MV-4-11 (cell line): ENCODE results near the gene KCNH2.
"Not testable (repeated sequence)": the region's sequence is repeated elsewhere in the genome, so short reads cannot be mapped to it uniquely, and the experiment has no call there.

Experiments
- DNase-seq: peaks from one replicate; lab custom pipeline; 2025; lab: John Stamatoyannopoulos, UW

Gene KCNH2

GRCh38 chr7:150978126-150978789 lies at the start of gene KCNH2:
Gene KCNH2, minus strand, starts transcription at chr7:150978321. Its CDS starts 408 bp downstream, at chr7:150977913.
- DNase-seq = no peak

- not testable (repeated sequence) for DNase-seq
These were observed 49.6 kb upstream of the KCNH2 start for GRCh38 chr7:151027728-151028130.

DNA sequence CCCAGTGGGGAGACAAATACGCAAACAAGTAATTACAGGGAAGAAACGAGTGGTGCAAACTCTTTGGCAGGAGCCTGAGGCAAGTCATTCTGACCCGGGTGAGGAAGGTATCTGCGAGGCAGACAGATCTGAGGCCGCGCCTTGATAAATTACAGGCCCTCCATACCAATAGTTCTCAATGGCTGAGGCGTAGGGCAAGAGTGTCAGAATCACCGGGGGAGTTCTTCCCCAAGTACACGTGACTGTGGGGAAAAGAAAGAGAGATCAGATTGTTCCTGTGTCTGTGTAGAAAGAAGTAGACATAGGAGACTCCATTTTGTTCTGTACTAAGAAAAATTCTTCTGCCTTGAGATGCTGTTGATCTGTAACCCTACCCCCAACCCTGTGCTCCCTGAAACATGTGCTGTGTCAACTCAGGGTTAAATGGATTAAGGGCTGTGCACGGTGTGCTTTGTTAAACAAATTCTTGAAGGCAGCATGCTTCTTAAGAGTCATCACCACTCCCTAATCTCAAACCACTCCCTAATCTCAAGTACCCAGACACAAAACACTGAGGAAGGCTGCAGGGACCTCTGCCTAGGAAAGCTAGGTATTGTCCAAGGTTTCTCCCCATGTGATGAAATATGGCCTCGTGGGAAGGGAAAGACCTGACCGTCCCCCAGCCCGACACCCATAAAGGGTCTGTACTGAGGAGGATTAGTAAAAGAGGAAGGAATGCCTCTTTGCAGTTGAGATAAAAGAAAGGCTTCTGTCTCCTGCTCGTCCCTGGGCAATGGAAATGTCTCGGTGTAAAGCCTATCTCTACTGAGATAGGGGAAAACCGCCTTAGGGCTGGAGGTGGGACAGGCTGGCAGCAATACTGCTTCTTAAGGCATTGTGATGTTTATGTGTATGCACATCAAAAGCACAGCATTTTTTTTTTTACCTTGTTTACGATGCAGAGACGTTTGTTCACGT lies 48.9 kb upstream of the KCNH2 start:
- peak; percentile 19 for DNase-seq

DNA sequence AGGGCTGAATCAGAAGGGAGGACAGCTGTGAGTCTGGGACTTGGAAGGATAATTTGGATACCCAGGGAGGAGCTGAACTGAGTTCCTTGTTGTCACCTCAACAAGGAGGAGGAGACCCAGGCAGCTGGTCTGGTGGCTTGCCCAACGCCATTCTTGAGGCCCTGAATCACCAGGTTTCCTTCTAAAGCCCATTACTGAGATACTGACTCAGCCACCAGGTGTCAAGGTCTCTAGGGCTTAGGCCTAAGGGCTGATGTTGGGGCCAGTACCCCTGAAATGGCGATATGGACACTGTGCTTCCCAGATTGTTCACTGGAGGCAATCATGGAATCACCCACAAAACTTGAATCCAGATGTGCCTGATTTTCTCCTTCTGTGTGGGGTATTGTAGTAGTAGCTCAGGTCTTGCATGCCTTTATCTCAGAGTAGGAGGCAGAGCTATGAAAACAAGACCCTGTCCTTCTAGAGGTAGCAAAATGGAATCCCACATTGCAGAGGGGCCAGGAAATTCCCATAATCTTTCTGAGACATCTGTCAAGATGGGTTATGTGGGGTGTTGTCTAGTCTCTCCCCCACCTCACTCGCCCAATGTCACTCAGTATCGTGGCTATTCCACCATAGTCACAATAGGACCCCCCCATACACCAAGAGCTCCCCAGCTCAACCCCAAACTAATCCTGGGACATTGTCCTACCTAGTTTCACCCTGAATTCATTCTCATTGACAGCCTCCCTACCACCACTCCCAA lies 48.0 kb upstream of the KCNH2 start:
- no peak for DNase-seq

DNA sequence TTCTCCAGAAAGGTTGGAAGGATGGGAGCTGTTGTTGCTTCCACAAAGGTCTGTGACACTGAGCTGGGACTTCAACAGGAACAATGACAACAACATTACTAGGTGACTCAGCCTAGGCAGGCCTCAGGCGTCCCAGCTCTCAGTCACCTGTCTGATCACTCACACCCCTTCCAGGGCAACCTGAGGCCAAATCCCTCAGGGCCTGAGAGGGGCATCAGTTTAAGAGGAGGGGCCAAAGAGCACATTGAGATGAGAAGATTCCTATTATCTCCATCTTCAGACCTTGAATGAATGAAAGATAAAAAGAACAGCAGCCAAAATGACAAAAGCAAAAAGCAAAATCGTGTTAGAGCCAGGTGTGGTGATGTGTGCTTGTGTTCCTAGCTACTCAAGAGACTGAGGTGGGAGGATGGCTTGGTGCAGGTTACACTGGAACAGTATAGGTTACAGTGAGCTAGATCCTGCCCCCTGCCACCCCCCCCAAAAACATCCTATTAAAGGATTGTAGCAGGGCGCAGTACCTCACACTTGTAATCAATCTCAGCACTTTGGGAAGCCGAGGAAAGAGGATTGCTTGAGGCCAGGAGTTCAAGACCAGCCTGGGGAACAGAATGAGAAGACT lies 46.4 kb upstream of the KCNH2 start, which contains the start of gene ATG9B:
TSS of gene ATG9B (minus strand) at position 60 of the 622 bp plus-strand sequence. CDS start 71 bp downstream, outside the sequence.
- DNase-seq = no peak

- DNase-seq = no peak
These were observed 45.1 kb upstream of the KCNH2 start for GRCh38 chr7:151023232-151023631.

DNA sequence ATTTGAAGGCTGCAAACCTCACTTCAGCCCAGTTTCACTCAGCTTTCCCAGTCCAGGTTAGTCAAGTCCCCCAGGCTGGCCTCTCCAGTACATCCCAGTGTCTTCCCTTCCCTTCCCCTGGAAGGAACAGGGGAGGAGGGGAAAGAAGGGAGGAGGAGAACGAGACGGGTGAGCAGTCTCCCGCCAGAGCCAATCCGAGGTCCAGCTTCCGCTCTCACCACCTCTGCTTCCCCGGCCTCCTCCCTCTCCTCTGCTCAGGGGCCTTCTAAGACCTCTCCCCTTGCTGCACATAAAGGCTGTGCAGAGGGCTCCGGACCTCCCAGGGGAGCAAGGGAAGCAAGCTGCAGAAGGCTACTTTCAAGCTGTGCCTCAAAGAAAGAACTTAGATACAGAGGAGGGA lies 42.1 kb upstream of the KCNH2 start:
- DNase-seq = no peak

DNA sequence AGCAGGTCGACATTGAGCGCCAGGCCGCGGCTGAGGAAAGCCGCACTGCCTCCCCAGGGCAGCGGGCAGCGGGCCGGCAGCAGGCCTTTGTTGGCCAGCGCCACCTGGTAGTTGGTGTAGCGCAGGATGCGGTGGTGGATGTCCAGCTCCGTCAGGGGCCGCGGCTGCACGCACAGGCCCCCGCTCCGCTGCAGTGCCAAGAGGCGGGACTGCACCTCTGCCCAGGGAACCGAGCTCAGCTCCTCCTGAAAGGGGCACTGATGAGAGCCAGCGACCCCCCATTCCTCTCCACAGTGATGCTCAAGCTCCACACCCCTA lies 41.0 kb upstream of the KCNH2 start:
- no peak for DNase-seq

DNA sequence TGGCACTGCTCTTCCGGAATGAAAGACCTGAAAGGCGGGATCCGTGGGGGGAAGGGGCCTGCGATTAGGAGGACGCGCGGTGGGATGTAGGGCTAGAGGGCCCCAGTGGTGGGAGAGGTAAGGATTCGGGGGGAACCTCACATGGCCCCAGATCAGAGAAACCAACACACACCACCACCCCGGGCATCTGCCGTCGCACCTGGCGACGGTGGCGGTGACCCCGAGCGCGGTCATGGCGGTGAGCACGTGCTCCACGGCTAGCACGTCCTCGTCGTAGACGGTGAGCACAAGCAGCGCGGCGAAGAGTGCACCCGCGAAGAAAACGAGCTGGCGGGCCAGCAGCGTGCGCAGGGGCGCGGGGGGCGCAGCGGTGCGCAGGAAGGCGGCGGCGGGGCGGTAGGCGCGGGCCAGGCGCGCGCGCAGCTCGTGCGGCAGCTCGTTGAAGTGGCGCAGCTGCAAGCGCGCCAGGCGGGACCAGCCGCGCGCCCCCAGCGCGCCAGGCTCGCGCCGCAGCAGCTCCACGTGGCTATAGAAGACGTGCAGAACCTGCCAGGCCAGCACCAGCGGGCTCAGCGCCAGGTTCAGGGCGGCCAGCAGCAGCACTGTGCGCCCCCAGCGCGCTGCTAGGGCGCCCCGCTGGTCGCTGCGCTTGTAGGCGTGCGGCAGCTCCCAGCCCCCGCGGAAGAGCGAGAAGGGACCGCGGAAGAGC lies 40.5 kb upstream of the KCNH2 start:
- DNase-seq = no peak

GRCh38 chr7:151017953-151018420 lies 39.9 kb upstream of the KCNH2 start:
- peak; percentile 44 for DNase-seq

- DNase-seq = peak; percentile 30
These were observed 39.3 kb upstream of the KCNH2 start for GRCh38 chr7:151017370-151017952.

- no peak for DNase-seq
These were observed 38.8 kb upstream of the KCNH2 start for GRCh38 chr7:151016942-151017341.

- DNase-seq = no peak
These were observed 38.4 kb upstream of the KCNH2 start for GRCh38 chr7:151016505-151016904.

GRCh38 chr7:151015967-151016366 lies 37.8 kb upstream of the KCNH2 start:
- no peak for DNase-seq

DNA sequence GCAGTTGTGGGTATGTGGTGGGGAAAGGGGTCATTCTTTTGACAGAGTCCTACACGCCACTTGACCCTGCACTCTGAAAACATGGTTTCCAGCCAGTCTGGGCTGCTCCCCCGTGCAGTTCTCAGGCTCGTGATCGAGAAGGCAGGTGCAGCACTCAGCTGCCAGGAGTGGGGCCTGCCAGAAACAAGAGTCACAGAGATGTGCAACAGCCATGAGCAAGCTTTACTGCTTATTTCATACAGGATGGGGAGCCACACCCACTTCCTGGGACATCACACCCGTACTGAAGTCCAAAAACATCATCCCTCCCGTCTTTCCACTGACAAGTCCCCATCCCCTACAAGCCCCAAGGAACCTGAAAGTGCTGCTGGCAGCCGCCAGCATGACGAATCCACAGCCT lies 36.8 kb upstream of the KCNH2 start:
- DNase-seq = no peak

- DNase-seq = peak; percentile 71
These were observed 35.8 kb upstream of the KCNH2 start for GRCh38 chr7:151013733-151014497.

DNA sequence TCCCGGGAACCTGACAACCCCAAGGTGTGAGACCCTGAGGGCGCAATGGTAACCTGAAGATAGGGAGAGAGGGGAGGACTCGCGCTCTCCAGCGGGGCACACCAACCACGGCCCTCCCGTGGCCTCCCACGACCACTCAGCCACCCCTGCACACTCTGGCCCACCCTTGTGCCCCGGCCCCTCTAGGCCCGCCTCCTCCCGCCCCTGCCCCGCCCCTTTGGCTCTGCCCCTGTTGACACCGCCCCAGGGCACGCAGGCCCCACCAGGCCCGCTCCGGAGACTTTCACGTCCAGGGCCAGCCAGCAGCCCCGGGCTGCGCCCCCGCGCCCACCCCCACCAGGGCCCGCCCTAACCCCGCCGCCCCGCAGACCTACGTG lies 35.2 kb upstream of the KCNH2 start:
- DNase-seq = no peak

DNA sequence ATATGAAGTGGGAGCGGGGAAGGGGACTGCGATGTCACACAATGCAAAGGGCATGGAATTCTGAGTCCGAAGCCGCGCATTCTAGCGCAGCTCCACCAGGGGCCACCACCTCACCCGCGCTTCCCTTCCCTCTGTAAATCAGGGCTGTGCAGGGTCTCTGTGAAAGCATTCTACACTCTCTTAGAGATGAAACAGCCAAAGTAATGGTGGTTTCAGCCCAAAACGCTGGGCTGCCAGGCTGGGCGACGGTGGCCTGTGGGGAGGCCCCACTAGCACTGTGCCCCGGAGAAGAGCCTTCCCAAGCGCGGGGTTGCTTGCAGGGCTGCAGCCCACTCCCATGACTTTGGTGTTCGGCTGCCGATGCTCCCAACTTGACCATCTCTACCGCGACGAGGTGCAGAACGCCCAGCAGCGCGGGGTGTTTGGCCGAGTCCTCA lies 34.8 kb upstream of the KCNH2 start:
- no peak for DNase-seq

DNA sequence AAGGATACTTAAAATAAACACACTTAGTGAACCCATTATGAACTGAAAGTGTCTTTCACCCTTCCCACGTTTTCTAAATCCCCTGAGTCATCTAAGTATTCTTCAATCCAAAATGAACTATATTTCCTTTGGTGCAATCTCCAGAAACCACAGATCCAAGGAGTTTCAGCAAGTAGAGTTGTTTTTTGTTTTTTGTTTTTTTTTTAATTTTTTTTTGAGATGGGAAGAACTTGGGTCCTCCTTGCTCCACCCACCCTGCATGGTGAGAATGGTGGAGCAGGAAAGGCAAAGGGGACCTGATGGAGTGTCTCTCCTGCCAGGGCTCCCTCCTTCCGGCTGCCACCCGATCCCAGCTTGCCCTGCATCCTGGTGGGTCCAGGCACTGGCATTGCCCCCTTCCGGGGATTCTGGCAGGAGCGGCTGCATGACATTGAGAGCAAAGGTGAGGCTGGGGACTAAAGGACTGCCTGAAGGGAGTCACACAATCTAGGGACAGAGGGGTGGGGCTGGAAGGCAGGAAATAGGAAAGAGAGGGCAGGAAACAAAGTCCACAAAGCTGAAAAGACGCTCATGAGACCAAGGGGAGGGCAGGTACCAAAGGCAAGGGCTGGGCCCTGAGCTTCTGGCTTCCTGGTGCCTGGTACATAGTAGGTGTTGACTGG lies 34.0 kb upstream of the KCNH2 start:
- no peak for DNase-seq

DNA sequence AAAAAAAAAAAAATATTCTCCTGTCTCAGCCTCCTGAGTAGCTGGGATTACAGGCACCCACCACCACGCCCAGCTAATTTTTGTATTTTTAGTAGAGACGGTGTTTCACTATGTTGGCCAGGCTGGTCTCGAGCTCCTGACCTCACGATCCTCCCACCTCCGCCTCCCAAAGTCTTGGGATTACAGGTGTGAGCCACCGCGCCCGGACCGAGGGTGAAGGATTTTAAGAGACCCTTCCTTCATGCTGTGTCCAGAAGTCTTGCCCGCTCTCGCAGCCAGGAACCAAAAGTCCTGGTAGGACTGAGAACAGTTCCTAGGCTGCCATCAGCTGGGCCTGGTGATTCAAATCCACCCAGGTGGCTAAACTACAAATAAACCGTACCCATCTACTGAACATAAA lies 33.5 kb upstream of the KCNH2 start:
- DNase-seq = not testable (repeated sequence)
